Endothelial cell of coronary artery (primary cell): ENCODE results near the gene MORN2. TPM values are rescaled to one million over a fixed set of nuclear protein-coding genes. Genes with fewer than 3 reads are reported as not detected.

Experiments used
- total RNA-seq: library from RNA; depleted of rRNA; stranded (reverse); fragments of >200 nt; gene quantifications from 2 replicates; pipeline ENCODE4 v1.2.3, GENCODE V29; 2014

MORN2 gene
- 14.2 and 16.8 TPM in 2 replicates for total RNA-seq

GRCh38 chr2:38875576-38876367, at the start of gene MORN2, which contains the start of gene DHX57:
MORN2 (plus strand) TSS chr2:38875976.
DHX57 (minus strand) TSS chr2:38875934; CDS start chr2:38868405, 7,529 bp downstream.

DNA sequence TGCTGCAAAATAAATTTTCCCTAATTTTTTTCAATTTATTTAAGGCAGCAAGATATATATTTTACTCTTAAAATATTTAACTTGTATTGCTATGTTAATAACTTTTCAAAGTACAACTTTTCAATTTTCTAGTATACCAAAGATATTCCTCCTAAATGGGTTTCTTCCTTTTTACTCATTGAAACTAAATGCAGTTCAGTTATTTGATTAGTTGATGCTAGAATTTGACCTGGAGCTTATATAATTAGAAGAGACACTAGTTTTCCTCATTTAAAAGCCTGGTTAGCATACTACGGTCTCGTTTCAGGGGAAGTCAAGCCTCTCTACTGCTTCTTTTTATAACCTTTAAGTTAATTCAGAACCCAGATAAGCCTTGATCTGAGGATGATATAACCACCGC, 13.8 kb downstream of the MORN2 start, which contains the start of gene ARHGEF33:
Gene ARHGEF33 (plus strand): TSS at position 301 of the 400 bp plus-strand sequence. CDS start 29,573 bp downstream, outside the sequence.

Other genes with a start within 250 kb of the MORN2 start
- 5.6 and 10.1 TPM in 2 replicates for gene GALM, start 209.9 kb upstream of the MORN2 start, total RNA-seq
- 195 and 234 TPM in 2 replicates for gene SRSF7, start 124.6 kb upstream of the MORN2 start, total RNA-seq
- 12.1 and 15.3 TPM in 2 replicates for gene GEMIN6, start 97.8 kb upstream of the MORN2 start, total RNA-seq
- 23.4 and 24.1 TPM in 2 replicates for gene DHX57, start within 50 bp of the MORN2 start, total RNA-seq
- 0.09 and 0.38 TPM in 2 replicates for gene ARHGEF33, start 13.9 kb downstream of the MORN2 start, total RNA-seq
- gene SOS1, start 245.1 kb downstream of the MORN2 start, total RNA-seq: 10.3 and 16.6 TPM in 2 replicates